Measurements from ENCODE around the gene ETV4. TPM values are rescaled to one million over a fixed set of nuclear protein-coding genes. Genes with fewer than 3 reads are reported as not detected.

Gene ETV4
- total RNA-seq (1 to 10 TPM; 2.7 to 4.7 TPM), polyA plus RNA-seq (ENCODE audit: insufficient read length in 2 of 2) (10 to 100 TPM; 23.1 to 27.2 TPM)
- long read RNA-seq, donor 1, partial matches to known transcripts, result 0 of 1 reads
- long read RNA-seq, donor 1, other reads (novel, unspliced or antisense), result 0 of 1 reads
- long read RNA-seq, donor 2, partial matches to known transcripts, result 0 of 1 reads
- long read RNA-seq, donor 2, other reads (novel, unspliced or antisense), result 0 of 1 reads
- long read RNA-seq, donor 3, result 0 reads
- long read RNA-seq, donor 4, partial matches to known transcripts, result 0 of 1 reads
- long read RNA-seq, donor 4, other reads (novel, unspliced or antisense), result 0 of 1 reads

DNA sequence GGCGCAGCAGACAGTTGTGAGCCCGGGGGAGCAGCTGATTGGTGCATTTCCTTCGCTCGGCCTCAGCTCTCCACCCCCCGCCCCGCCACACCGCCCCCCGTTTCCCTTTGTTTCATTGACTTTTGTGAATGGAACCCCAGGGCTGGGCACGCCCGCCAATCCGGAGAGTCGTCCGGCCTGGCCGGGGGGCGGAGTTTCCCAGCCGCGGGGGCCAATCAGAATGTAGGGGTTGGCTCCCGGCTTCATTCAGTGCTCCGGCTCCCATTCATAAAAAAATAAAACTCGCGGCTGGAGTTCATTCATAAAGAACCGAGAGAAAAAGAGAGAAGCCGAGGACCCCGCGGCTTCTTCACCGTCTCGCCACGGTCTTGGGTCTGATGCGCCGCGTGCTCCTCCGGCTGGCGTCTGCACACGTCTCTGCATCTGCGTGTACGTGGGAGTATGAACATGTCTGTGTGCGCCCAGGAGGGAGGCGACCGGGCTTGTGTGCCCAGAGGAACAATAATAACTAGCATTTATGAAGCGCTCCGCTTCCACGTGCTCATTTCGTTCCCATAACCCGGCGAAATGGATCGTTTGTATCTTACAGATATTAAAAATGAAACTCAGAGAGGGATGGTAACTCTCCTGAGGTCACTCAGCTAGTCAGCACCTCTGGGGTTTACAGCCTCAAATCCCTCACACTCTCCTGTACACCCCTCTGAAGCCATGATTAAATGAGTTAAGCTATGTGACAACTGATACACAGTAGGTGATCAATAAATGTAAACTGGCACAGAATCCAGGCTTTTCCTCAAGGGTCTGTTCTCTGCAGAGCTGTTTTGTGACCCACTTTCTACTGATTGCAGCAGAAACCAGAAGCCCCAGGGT lies at the start of gene ETV4:
Gene ETV4, minus strand, starts transcription at position 22 of the 870 bp plus-strand sequence. CDS start 723 bp downstream, outside the sequence.
- Histone ChIP-seq H3K9me3 (ENCODE audit: control insufficient read depth, insufficient read depth, low read length) (no peaks in the 10 kb centered on the region), H3K36me3 (ENCODE audit: control insufficient read depth, insufficient read depth, low read length) (no peaks in the 10 kb centered on the region), H3K27ac (ENCODE audit: low read depth, low read length) (peak within 1 kb of the TSS; percentile 61), H3K4me1 (ENCODE audit: control insufficient read depth, insufficient read depth, low read length) (peaks cover 46% of the 10 kb centered on the region), H3K27me3 (ENCODE audit: control insufficient read depth, insufficient read depth, low read length) (peaks cover 41% of the 10 kb centered on the region), H3K4me3 (ENCODE audit: low read depth, low read length) (peak within 1 kb of the TSS; percentile 40)
- WGBS (ENCODE audit: insufficient coverage), result 0% methylated on average over 31 of the region's 46 CpGs
- DNase-seq (ENCODE audit: low read depth in 4 of 6, low spot score in 6 of 6), result peak; percentile 69 to 99 (median 91)

DNA sequence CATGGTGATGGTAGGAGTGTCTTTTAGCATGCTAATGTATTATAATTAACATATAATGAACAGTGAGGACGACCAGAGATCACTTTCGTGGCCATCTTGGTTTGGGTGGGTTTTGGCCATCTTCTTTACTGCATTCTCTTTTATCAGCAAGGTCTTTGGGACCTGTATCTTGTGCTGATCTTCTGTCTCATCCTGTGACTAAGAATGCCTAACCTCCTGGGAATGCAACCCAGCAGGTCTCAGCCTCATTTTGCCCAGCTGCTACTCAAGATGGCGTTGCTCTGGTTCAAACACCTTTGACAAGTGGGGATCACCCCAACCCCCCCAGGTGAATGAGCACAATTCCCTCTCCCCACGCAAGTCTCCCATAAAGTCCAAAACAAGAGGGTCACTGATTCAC lies 49.3 kb upstream of the ETV4 start:
- no peak overlapping the region for H3K4me3 ChIP-seq (ENCODE audit: low read depth, low read length)
- H3K27ac ChIP-seq (ENCODE audit: low read depth, low read length), result no peak overlapping the region
- no peaks in the 10 kb centered on the region for H3K9me3 ChIP-seq (ENCODE audit: control insufficient read depth, insufficient read depth, low read length)
- DNase-seq (ENCODE audit: low read depth in 4 of 6, low spot score in 6 of 6), result no peak
- H3K4me1 ChIP-seq (ENCODE audit: control insufficient read depth, insufficient read depth, low read length), result peaks cover 13% of the 10 kb centered on the region
- H3K27me3 ChIP-seq (ENCODE audit: control insufficient read depth, insufficient read depth, low read length), result no peaks in the 10 kb centered on the region
- H3K36me3 ChIP-seq (ENCODE audit: control insufficient read depth, insufficient read depth, low read length), result no peaks in the 10 kb centered on the region
- WGBS (ENCODE audit: insufficient coverage), result 63% methylated on average over 2 of the region's 4 CpGs

DNA sequence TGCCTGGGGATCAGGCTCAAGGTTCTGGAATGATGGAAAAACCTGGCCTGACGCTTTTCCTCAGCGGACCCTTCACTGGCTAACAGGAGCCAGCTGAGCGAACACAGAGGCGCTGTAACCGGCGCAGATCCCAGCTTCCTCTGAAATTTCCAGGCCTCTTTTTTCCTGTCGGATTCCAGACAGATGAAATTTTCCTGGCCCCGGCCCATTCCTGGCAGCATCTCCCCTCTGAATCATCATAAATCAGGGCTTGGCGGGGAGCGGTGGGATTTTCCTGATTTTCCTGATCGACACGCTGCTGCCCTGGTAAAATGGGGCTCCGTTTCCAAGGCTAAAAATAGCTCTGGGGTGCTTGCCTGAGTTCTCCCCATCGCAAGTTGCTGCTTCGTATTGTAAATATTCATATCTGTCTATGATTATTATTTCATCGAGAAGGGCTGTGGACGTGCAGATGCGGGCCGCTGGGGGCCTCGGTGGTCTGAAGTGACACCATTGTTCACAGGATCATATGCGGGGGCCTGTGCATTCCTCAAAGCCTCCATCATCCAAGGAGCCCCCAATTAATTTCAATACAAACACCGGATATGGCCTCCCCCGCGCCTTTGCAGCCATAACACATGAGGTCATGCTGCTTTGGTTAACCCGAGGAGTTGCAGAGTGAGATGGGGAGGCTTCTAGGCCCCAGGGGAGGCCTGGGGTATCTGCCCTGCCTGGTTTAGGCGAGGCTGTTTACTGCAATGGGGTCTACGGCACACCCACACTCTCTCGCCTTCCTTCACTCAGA lies 45.8 kb upstream of the ETV4 start:
- no peak overlapping the region for H3K4me3 ChIP-seq (ENCODE audit: low read depth, low read length)
- peaks cover 13% of the 10 kb centered on the region for H3K4me1 ChIP-seq (ENCODE audit: control insufficient read depth, insufficient read depth, low read length)
- H3K27ac ChIP-seq (ENCODE audit: low read depth, low read length), result peak overlapping the region; percentile 84
- H3K36me3 ChIP-seq (ENCODE audit: control insufficient read depth, insufficient read depth, low read length), result no peaks in the 10 kb centered on the region
- peak in 2 of 6 donors; percentile 68 to 80 for DNase-seq (ENCODE audit: low read depth in 4 of 6, low spot score in 6 of 6)
- no peaks in the 10 kb centered on the region for H3K9me3 ChIP-seq (ENCODE audit: control insufficient read depth, insufficient read depth, low read length)
- H3K27me3 ChIP-seq (ENCODE audit: control insufficient read depth, insufficient read depth, low read length), result no peaks in the 10 kb centered on the region
- WGBS (ENCODE audit: insufficient coverage), result 55% methylated on average over 22 of the region's 28 CpGs

DNA sequence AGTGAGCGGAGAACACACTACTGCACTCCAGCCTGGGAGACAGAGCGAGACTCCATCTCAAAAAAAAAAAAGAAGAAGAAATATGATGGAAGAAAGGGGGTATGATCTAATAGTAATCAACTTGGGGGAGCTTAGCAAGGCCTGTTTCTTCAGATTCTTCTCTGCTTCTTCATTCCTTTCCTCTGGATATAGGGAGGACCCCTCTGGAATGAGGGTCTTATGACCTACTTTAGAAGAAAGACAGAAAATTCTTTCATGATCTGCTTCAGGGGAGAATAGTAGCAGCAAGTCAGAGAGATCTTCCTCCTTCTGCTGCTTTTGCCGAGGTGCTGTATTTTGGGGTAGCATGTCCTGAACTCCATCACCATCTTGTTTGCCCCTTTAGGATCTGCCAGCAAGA lies 44.9 kb upstream of the ETV4 start:
- DNase-seq (ENCODE audit: low read depth in 4 of 6, low spot score in 6 of 6), result no peak
- Histone ChIP-seq H3K36me3 (ENCODE audit: control insufficient read depth, insufficient read depth, low read length) (no peaks in the 10 kb centered on the region), H3K9me3 (ENCODE audit: control insufficient read depth, insufficient read depth, low read length) (no peaks in the 10 kb centered on the region), H3K27ac (ENCODE audit: low read depth, low read length) (peak overlapping the region; percentile 84), H3K4me1 (ENCODE audit: control insufficient read depth, insufficient read depth, low read length) (peaks cover 13% of the 10 kb centered on the region), H3K4me3 (ENCODE audit: low read depth, low read length) (no peak overlapping the region), H3K27me3 (ENCODE audit: control insufficient read depth, insufficient read depth, low read length) (no peaks in the 10 kb centered on the region)
- WGBS (ENCODE audit: insufficient coverage), result 80% methylated on average over 1 of the region's 3 CpGs

DNA sequence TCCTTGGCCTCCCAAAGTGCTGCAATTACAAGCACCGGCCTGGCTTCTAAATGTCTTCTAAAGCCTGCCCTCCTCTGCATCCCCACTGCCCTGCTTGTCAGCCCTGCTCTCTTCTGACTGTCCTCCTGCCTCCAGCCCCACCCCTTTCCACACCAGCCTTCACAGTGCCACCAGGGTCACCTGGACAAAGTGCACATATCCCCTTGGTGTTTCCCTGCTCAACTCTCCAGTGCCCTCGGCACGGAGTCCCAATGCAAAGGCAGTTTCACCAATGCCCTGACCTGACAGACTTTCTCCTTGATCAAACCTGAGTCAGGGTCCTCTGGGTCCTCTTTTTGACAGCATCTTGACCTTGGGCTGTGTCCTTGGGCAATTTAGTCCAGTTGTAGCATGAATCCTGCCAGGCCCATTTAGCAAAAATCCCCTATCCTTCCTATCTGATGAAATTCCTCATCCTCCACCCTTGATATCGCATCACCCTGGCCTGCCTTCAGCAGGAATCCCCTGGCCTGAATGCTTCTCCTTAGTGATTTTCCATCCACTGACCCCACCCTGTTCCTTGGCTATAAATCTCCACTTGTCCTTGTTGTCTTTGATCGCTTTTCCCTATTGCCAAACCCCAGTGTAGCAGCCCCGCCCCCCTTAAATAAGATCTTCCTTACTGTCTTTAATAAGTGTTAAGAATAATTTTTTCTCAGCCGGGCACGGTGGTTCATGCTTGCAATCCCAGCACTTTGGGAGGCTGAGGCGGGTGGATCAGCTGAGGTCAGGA lies 42.7 kb upstream of the ETV4 start:
- Histone ChIP-seq H3K4me1 (ENCODE audit: control insufficient read depth, insufficient read depth, low read length) (peaks cover 13% of the 10 kb centered on the region), H3K27ac (ENCODE audit: low read depth, low read length) (no peak overlapping the region), H3K9me3 (ENCODE audit: control insufficient read depth, insufficient read depth, low read length) (no peaks in the 10 kb centered on the region), H3K4me3 (ENCODE audit: low read depth, low read length) (no peak overlapping the region), H3K36me3 (ENCODE audit: control insufficient read depth, insufficient read depth, low read length) (no peaks in the 10 kb centered on the region), H3K27me3 (ENCODE audit: control insufficient read depth, insufficient read depth, low read length) (no peaks in the 10 kb centered on the region)
- 91% methylated on average over 7 of the region's 9 CpGs for WGBS (ENCODE audit: insufficient coverage)
- DNase-seq (ENCODE audit: low read depth in 4 of 6, low spot score in 6 of 6), result no peak

DNA sequence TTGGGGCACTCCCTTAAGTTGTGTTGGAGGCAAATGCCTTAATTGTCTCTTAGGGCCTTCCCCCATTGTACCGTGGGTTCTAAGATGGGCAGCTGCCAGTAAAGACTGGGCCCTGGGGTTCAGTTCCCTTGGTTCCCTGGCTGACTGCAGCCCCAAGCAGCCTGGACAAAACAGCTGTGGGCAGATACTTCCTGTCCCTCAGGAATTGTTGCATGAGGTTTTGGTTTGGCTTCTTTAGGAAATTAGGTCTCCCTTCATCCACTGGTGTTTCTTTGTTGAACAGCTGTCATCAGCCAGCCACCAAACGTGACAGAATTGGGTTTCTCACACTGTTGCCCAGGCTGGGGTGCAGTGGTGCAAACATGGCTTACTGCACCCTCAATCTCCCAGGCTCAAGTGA lies 42.0 kb upstream of the ETV4 start:
- WGBS (ENCODE audit: insufficient coverage), result 69% methylated on average over 2 of the region's 2 CpGs

DNA sequence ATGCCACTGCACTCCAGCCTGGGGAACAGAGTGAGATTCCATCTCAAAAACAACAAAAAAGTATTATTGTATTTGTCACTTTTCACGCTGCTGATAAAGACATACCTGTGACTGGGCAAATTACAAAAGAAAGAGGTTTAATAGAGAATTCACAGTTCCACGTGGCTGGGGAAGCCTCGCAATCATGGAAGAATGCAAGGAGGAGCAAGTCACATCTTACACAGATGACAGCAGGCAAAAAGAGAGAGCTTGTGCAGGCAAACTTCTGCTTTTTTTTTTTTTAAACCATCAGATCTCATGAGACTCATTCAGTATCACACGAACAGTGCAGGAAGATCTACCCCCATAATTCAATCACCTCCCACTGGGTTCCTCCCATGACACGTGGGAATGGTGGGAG lies 41.5 kb upstream of the ETV4 start:
- Histone ChIP-seq H3K36me3 (ENCODE audit: control insufficient read depth, insufficient read depth, low read length) (no peaks in the 10 kb centered on the region), H3K27ac (ENCODE audit: low read depth, low read length) (no peak overlapping the region), H3K9me3 (ENCODE audit: control insufficient read depth, insufficient read depth, low read length) (no peaks in the 10 kb centered on the region), H3K27me3 (ENCODE audit: control insufficient read depth, insufficient read depth, low read length) (no peaks in the 10 kb centered on the region), H3K4me1 (ENCODE audit: control insufficient read depth, insufficient read depth, low read length) (peaks cover 13% of the 10 kb centered on the region), H3K4me3 (ENCODE audit: low read depth, low read length) (no peak overlapping the region)
- no peak for DNase-seq (ENCODE audit: low read depth in 4 of 6, low spot score in 6 of 6)
- 94% methylated on average over 3 of the region's 5 CpGs for WGBS (ENCODE audit: insufficient coverage)

More for the DNA sequence above, 42.0 kb upstream of the ETV4 start:
- Histone ChIP-seq H3K27me3 (ENCODE audit: control insufficient read depth, insufficient read depth, low read length) (no peaks in the 10 kb centered on the region), H3K36me3 (ENCODE audit: control insufficient read depth, insufficient read depth, low read length) (no peaks in the 10 kb centered on the region), H3K4me3 (ENCODE audit: low read depth, low read length) (no peak overlapping the region), H3K27ac (ENCODE audit: low read depth, low read length) (no peak overlapping the region), H3K4me1 (ENCODE audit: control insufficient read depth, insufficient read depth, low read length) (peaks cover 13% of the 10 kb centered on the region), H3K9me3 (ENCODE audit: control insufficient read depth, insufficient read depth, low read length) (no peaks in the 10 kb centered on the region)
- DNase-seq (ENCODE audit: low read depth in 4 of 6, low spot score in 6 of 6), result no peak

DNA sequence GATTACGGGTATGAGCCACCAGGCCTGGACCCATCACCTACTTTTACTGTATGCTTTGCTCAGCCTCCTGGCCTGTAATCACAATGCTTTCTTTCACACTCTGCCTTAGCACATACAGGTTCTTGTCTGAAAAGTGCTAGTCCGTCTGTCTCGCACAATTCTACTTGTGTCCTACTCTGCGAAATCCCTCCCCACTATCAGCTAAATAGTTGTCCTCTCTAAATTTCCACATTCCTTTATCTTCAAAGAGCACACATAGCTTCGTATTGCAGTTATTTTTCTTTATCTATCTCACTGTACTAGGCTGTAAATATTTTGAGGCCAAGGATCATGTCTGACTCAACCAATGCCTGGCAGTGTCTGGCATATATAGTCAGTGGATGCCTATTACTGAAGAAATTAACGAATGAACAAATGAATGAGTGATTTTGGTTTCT lies 38.5 kb upstream of the ETV4 start:
- Histone ChIP-seq H3K4me1 (ENCODE audit: control insufficient read depth, insufficient read depth, low read length) (peaks cover 5% of the 10 kb centered on the region), H3K27ac (ENCODE audit: low read depth, low read length) (no peak overlapping the region), H3K9me3 (ENCODE audit: control insufficient read depth, insufficient read depth, low read length) (no peaks in the 10 kb centered on the region), H3K36me3 (ENCODE audit: control insufficient read depth, insufficient read depth, low read length) (no peaks in the 10 kb centered on the region), H3K4me3 (ENCODE audit: low read depth, low read length) (no peak overlapping the region), H3K27me3 (ENCODE audit: control insufficient read depth, insufficient read depth, low read length) (no peaks in the 10 kb centered on the region)
- WGBS (ENCODE audit: insufficient coverage), result 95% methylated on average over 4 of the region's 6 CpGs
- no peak for DNase-seq (ENCODE audit: low read depth in 4 of 6, low spot score in 6 of 6)

DNA sequence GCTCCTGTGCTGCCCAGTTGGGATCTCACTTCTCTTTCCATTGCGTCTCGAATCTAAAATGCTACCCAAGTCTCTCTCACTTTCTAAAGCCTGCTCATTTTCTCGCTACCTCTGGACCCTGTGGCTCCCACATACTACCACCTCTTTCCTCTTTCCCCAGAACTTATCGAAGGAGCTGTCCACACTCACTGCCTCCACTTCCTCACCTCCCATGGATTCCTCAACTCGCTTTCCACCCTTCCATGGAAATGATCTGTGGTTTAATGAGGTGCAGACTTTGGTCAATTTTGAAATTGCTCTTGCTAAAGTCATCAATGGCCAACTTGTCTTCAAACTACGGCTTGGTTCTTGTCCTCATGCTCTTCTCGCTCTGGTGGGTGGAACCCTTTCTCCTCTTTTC lies 37.2 kb upstream of the ETV4 start:
- no peak overlapping the region for H3K4me3 ChIP-seq (ENCODE audit: low read depth, low read length)
- no peak overlapping the region for H3K27ac ChIP-seq (ENCODE audit: low read depth, low read length)
- DNase-seq (ENCODE audit: low read depth in 4 of 6, low spot score in 6 of 6), result no peak
- no peaks in the 10 kb centered on the region for H3K27me3 ChIP-seq (ENCODE audit: control insufficient read depth, insufficient read depth, low read length)
- H3K9me3 ChIP-seq (ENCODE audit: control insufficient read depth, insufficient read depth, low read length), result no peaks in the 10 kb centered on the region
- 96% methylated on average over 5 of the region's 7 CpGs for WGBS (ENCODE audit: insufficient coverage)
- peaks cover 14% of the 10 kb centered on the region for H3K4me1 ChIP-seq (ENCODE audit: control insufficient read depth, insufficient read depth, low read length)
- no peaks in the 10 kb centered on the region for H3K36me3 ChIP-seq (ENCODE audit: control insufficient read depth, insufficient read depth, low read length)
